Neural crest cell (in vitro differentiated cells): ENCODE results near the gene NELL1. TPM values are rescaled to one million over a fixed set of nuclear protein-coding genes. Genes with fewer than 3 reads are reported as not detected.

ENCODE experiments used
- DNase-seq: peaks from one replicate; pipeline ENCODE4 v3.0.0; 2021; ENCODE audit warnings: low read depth, mixed read lengths, low spot score
- H3K27ac Mint-ChIP-seq: one replicate; pipeline ENCODE4 v1.8.0; 2021; ENCODE audit warnings: mild to moderate bottlenecking, mixed read lengths; ENCODE audit not compliant: unreplicated experiment
- H3K27me3 Mint-ChIP-seq: 2 replicates; pipeline ENCODE4 v1.8.0; 2021; ENCODE audit warnings: low read depth, mild to moderate bottlenecking, mixed read lengths
- H3K36me3 Mint-ChIP-seq: 2 replicates; pipeline ENCODE4 v1.8.0; 2021; ENCODE audit warnings: low read depth, mild to moderate bottlenecking, mixed read lengths
- H3K4me1 Mint-ChIP-seq: 2 replicates; pipeline ENCODE4 v1.8.0; 2021; ENCODE audit warnings: mixed read lengths
- H3K4me3 Mint-ChIP-seq: one replicate; pipeline ENCODE4 v1.8.0; 2021; ENCODE audit warnings: mild to moderate bottlenecking, mixed read lengths
- H3K9me3 Mint-ChIP-seq: 2 replicates; pipeline ENCODE4 v1.8.0; 2021; ENCODE audit warnings: mixed read lengths
- total RNA-seq: library from RNA; stranded (reverse); gene quantifications from 2 replicates; pipeline ENCODE4 v1.2.1, GENCODE V29; 2021
- TF ChIP-seq, protein P1 (sequence below): fragments of 200-600 bp; sonication (generic); conservative IDR thresholded peaks from 2 replicates; pipeline ENCODE4 v1.5.0; 2021; ENCODE audit warnings: antibody characterized with exemption, mild to moderate bottlenecking

Gene NELL1
- total RNA-seq, 1 donor from 2014 or later = 0.51 TPM

DNA sequence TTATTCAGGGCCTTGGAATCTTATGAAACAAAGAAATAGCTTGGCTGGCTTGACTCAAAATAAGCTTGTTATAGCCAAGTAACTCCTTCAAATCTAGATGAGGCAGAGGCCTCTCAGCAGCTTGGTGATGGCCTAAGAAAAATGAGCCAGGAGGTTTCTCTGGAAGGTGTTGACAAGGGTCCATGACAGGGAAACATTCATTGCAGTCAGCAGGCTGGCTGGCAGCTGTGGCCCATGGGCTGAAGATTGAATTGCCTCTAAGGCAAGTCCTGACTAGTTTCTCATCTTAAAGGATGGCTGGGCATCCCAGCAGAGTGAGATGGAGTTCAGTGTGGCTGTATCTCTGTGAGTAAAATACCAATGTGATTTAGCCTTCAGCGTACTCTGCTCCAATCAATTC, 441.0 kb downstream of the NELL1 start:
- Mint-ChIP-seq H3K4me3 (no peak overlapping the region), H3K4me1 (peaks cover 5% of the 10 kb centered on the region), H3K27ac (no peak overlapping the region), H3K9me3 (no peaks in the 10 kb centered on the region), H3K36me3 (no peaks in the 10 kb centered on the region), H3K27me3 (no peaks in the 10 kb centered on the region)
- TF ChIP-seq, protein P1, sequence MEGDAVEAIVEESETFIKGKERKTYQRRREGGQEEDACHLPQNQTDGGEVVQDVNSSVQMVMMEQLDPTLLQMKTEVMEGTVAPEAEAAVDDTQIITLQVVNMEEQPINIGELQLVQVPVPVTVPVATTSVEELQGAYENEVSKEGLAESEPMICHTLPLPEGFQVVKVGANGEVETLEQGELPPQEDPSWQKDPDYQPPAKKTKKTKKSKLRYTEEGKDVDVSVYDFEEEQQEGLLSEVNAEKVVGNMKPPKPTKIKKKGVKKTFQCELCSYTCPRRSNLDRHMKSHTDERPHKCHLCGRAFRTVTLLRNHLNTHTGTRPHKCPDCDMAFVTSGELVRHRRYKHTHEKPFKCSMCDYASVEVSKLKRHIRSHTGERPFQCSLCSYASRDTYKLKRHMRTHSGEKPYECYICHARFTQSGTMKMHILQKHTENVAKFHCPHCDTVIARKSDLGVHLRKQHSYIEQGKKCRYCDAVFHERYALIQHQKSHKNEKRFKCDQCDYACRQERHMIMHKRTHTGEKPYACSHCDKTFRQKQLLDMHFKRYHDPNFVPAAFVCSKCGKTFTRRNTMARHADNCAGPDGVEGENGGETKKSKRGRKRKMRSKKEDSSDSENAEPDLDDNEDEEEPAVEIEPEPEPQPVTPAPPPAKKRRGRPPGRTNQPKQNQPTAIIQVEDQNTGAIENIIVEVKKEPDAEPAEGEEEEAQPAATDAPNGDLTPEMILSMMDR = no peak
- DNase-seq = no peak

DNA sequence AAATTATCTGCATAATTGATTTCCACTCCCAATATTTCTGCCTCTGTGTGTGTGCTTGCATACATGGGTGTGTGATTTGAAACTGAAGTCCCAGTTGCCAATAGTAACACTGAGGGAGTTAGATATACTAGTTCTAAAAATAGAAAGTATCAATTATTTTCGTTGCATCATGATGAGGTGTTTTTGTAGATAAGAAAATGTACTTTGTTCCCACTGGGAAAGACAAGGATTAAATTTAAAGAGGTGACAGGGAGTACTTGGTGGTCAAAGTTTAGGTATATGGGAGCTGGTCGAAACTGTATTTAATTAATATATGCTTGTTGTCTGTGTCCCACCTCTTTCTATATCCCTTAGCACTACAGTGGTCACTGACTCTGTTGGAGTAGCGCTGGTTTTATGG, 444.5 kb downstream of the NELL1 start:
- Mint-ChIP-seq H3K4me3 (no peak overlapping the region), H3K27ac (no peak overlapping the region), H3K36me3 (no peaks in the 10 kb centered on the region), H3K27me3 (no peaks in the 10 kb centered on the region), H3K4me1 (peaks cover 8% of the 10 kb centered on the region), H3K9me3 (no peaks in the 10 kb centered on the region)
- no peak for DNase-seq
- TF ChIP-seq, protein P1 = no peak

DNA sequence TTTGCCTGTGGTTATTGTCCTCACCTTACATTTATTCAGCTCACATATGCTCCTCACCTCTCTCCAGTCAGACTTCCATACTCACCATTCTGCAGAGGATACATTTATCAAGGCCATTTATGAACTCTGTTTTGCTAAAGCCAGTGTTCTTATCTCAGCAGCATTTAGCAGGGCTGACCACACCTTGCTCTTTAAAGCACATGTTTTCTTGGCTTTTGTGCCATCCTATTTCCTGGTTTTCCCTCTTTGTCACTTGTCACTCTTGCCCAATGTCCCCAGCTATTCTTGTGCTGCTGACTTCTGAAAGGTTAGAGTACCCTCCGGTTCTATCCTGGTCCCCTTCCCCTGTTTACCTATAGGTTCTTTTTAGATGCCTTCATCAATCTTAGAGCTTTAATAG, 446.6 kb downstream of the NELL1 start:
- Mint-ChIP-seq H3K9me3 (no peaks in the 10 kb centered on the region), H3K4me3 (no peak overlapping the region), H3K36me3 (no peaks in the 10 kb centered on the region), H3K27ac (no peak overlapping the region), H3K4me1 (peaks cover 8% of the 10 kb centered on the region), H3K27me3 (no peaks in the 10 kb centered on the region)
- TF ChIP-seq, protein P1 = no peak
- DNase-seq = no peak

DNA sequence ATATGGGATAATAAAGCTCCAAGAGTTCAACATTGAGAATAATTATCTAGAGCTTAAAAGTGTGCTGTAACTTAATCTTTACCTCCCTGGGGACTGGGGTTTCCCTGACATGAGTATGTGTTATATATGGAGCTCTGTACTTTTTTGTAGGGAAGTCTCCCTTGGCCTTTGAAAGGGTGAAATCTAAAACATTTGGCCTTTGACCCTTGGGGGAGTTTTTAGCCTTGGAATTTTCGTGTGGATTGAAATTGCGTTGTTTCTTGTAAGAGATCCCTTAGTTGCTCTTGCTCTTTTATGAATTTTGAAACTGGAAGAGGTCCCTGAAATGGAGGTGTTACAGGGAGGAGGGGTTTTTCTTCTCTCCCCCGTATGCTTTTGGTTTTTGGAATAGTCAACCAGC, 450.0 kb downstream of the NELL1 start:
- DNase-seq = no peak
- H3K4me3 Mint-ChIP-seq = no peak overlapping the region

DNA sequence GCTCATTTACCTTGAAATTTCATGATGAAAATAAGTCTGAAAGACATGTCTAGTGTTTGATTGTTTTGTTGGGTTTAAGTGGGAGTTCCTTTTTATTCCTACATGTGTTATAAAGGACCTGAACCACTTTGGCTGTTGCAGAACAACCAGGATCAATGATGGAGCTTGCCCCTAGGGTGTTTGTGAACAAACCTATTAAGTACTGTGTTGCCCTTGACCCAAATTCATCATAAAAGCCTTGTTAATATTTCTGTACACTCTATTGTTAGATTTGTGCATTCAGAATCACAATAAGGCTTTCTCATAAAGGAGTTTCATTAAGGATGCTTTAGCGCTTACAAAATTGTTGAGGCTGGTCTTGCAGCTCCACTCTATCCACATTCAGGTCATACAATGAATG, 452.6 kb downstream of the NELL1 start:
- no peak for DNase-seq
- Mint-ChIP-seq H3K4me1 (no peaks in the 10 kb centered on the region), H3K27me3 (no peaks in the 10 kb centered on the region), H3K4me3 (no peak overlapping the region), H3K36me3 (no peaks in the 10 kb centered on the region), H3K9me3 (no peaks in the 10 kb centered on the region), H3K27ac (no peak overlapping the region)
- TF ChIP-seq, protein P1 = no peak

More for the DNA sequence above, 450.0 kb downstream of the NELL1 start:
- H3K9me3 Mint-ChIP-seq = no peaks in the 10 kb centered on the region
- TF ChIP-seq, protein P1 = no peak
- H3K4me1 Mint-ChIP-seq = peaks cover 8% of the 10 kb centered on the region
- H3K27me3 Mint-ChIP-seq = no peaks in the 10 kb centered on the region
- H3K36me3 Mint-ChIP-seq = no peaks in the 10 kb centered on the region
- H3K27ac Mint-ChIP-seq = no peak overlapping the region

DNA sequence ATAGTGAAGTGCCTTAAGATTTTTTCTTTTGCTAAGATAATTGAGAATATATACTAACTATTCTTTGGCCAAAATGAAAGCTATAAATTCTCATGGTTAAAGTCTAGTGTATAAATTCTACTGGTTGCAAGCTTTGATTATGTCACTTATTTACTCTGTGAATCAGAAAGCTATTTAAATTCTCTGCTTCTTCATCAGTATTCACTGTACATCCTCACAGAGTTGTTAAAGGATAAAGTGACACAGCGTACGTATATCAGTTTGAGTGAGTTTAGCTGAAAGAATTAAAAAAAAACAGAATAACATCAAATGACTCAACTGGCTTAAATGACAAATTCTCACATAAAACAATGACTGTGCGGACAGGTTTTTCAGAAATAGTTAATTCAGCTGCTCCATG, 453.1 kb downstream of the NELL1 start:
- no peak for DNase-seq
- Mint-ChIP-seq H3K27me3 (no peaks in the 10 kb centered on the region), H3K36me3 (no peaks in the 10 kb centered on the region), H3K9me3 (no peaks in the 10 kb centered on the region), H3K4me3 (no peak overlapping the region), H3K27ac (no peak overlapping the region), H3K4me1 (no peaks in the 10 kb centered on the region)
- TF ChIP-seq, protein P1 = no peak
